Stimulated activated CD8-positive, alpha-beta memory T cell treated with anti-CD3 and anti-CD28 coated beads, Interleukin-15, amount 100 ng/mL, for 4 hours (primary cell): ENCODE results near the gene PRSS48.
"Not testable (repeated sequence)": the region's sequence is repeated elsewhere in the genome, so short reads cannot be mapped to it uniquely, and the experiment has no call there.

Source experiments
- DNase-seq, 2 donors: peaks; one replicate each; pipeline ENCODE4 v3.0.0-alpha.2; 2020; ENCODE audit warnings: low read depth in 2 of 2

Gene PRSS48

DNA sequence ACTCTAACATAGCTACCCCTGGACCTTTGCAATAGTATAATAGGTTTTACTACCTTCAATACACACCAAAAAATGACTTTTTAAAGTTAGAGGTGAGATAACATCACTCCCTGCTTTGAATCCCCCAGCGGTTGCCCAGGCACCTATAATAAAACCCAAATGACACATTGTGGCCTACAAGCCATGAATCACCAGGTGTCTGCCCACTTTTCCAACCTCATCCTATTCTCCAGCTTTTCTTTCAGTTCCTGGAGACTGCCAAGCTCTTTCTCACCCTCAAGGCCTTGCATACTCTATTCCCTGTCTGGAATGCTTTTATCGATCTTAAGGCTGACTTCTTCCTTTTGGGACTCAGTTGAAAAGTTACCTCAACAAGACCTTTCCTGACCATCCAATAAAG is 16.4 kb upstream of the PRSS48 start:
- no peak for DNase-seq

DNA sequence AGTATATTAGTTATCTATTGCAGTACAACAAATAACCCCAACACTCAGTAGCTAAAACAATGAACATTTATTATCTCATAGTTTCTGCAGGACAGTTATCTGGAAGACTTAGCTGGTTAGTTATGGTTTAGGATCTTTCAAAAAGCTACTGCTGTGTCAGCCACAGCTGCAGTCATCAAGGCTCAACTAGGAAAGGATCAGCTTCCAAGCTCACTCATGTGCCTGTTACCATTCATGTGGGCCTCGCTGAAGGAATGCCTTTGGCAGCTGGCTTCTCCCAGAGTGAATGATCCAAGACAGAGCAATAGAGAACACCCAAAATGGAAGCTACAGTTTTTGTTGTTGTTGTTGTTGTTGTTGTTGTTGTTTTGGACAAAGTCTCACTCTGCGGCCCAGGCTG is 13.5 kb upstream of the PRSS48 start:
- no peak for DNase-seq

DNA sequence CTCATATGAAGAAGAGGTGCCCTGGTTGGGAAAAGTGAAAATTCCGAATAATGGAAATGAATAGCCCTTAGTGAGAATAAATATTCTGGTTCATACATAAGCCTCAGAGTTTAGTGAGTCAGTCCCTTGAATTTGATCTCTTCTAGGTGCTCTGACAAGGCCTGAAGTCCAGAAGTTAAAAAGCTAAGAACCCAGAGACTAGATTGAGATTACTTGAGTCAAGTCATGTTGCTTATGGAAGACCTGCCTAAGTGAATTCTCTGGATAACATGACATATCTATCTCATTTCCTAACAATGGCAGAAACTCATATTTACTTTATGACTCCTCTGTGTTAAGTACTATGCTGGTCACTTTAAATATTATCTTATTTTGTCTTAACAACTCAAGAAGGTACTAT is 10.5 kb upstream of the PRSS48 start:
- DNase-seq = no peak

DNA sequence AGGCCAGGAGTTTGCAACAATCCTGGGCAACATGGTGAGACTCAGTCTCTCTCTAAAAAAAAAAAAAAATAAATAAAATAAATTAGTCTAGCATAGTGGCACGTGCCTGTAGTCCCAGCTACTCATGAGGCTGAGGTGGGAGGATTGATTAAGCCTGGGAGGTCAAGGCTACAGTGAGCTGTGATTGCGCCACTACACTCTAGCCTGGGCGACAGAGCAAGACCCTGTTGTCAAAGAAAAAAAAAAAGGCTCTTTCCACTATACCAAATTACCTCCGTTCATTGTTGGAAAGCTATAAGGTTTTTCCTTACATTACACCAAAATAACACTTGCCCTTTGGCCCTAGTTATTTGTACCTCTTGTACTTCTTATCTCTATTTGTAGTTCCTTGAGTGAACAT is 9.9 kb upstream of the PRSS48 start:
- DNase-seq = no peak

DNA sequence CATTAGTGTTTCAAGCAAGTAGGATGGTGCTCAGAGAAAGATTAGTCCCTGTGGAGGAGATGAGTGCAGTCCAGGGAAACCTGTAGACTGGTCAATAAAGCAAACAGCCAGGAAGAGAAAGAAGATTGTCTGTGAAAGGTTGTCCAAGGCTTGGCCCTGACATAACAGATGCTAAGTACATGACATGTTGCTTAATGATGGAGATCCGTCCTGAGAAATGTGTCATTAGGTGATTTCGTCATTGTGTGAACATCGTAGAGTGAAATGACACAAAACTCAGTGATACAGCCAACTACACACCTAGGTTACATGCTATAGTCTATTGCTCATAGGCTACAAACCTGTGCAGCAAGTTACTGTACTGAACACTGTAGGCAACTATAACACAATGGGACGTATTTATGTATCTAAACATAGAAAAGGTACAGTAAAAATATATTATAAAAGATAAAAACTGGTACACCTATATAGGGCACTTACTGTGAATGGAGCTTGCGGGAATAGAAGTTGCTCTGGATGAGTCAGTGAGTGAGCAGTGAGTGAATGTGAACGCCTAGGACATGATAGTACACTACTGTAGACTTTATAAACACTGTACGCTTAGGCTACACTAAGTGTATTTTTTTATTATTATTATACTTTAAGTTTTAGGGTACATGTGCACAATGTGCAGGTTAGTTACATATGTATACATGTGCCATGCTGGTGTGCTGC is 9.0 kb upstream of the PRSS48 start:
- no peak for DNase-seq

DNA sequence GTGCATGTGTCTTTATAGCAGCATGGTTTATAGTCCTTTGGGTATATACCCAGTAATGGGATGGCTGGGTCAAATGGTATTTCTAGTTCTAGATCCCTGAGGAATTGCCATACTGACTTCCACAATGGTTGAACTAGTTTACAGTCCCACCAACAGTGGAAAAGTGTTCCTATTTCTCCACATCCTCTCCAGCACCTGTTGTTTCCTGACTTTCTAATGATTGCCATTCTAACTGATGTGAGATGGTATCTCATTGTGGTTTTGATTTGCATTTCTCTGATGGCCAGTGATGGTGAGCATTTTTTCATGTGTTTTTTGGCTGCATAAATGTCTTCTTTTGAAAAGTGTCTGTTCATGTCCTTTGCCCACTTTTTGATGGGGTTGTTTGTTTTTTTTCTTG is 8.1 kb upstream of the PRSS48 start:
- not testable (repeated sequence) for DNase-seq

DNA sequence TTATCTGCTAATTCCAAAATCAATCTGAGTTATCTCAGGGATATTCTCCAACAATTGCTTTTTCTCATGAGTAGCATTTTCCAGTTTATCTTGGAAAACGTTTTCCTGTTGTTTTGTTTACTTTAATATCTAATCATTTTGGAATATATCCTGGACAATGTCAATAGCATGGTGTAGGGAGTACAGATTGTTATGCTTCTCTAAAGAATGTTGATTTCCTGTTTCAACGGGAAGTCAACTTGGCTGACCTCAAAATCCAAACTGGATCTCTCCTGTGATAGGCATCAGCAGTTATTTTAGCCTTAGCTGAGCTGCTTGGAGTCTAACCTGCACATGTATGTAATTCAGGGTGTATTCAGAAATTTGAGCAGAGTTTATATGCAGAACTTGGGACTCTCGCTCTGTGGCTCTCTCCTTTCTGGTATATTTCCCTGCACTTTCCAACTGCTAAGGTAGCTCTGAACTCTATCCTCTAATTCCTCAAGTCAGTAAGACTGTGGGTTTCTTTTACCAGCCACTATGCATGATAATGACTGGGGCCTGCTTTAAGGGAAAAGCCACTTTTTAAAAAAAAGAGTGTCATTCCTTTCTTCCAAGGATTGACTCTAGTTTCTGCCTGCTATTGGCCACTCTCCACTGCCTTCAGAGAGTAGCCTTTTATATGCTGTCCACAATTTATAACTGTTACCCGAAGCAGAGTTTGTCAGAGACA is 7.7 kb downstream of the PRSS48 start:
- DNase-seq = no peak

DNA sequence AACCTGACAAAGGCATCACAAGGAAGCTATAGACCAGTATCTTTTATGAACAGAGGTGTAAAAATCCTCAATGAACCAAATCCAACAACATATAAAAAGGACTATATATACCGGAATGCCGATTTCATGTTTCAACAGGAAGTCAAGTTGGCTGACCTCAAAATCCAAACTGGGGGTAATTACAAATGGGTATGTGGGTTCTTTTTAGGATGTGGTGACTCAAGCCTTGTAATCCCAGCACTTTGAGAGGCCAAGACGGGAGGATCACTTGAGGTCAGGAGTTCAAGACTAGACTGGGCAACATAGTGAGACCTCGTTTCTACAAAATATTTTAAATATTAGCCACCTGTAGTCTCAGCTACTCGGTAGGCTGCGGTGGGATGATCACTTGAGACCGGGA is 10.4 kb downstream of the PRSS48 start:
- DNase-seq = no peak

DNA sequence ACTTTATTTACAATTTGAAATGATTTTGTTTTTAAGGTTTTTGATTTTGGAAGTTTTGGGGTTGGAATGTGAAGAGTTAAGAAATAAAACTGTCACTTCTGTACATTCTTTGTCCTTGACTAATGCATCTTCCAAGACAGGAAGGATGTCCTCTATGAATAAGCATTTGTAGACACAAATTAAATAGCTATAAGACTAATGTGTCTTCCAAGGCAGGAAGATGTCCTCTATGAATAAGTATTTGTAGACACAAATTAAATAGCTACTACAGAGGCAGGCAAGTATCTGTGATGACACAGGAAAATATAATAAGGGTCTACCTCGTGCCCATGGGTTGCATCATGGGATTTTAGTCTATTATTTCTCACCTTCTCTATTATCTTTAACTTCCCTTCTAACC is 14.5 kb downstream of the PRSS48 start:
- DNase-seq = no peak

DNA sequence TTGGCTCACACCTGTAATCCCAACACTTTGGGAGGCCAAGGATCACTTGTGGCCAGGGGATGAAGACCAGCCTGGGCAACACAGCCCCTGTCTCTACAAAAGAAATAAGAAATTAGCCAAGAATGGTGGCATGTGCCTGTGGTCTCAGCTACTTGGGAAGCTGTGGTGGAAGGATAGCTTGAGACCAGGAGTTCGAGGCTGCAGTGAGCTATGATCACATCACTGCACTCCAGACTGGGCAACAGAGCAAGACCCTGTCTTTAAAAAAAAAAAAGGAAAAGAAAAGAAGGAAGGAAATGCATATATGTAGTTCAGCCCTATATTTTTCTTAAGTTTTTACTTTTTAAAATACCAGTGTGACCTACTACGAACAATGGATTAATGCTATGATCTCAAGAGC is 15.1 kb downstream of the PRSS48 start:
- DNase-seq = no peak

DNA sequence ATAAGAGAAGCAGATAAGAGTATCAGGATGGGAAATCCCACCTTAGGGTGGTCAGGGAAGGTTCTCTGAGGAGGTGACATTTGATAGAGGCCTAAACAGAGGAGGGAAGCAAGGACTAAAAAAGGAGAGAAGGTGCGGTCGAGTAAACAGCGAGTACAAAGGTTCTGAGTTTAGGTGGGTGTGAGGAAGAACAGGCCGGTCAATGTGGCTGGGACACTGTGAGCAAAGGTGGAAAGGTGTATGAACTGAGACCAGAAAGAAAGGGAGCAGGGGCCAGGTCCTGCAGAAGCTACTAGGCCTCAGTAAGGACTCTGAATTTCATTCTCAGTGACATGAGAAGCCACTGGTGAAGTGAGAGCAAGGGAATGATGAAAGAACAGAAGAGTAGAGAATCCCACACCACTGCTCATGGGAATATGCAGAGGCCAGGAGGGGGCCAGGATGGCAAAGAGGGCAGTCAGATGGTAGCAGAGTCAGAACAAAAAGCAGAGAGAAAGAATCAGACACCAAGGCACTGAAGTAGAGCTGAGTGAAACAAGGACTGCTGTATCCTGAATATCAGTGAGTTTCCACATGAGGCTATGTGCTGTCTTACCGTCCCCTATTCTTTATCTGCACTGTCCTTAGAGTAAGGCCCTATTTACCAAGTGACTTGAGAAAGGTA is 18.0 kb downstream of the PRSS48 start:
- no peak for DNase-seq

DNA sequence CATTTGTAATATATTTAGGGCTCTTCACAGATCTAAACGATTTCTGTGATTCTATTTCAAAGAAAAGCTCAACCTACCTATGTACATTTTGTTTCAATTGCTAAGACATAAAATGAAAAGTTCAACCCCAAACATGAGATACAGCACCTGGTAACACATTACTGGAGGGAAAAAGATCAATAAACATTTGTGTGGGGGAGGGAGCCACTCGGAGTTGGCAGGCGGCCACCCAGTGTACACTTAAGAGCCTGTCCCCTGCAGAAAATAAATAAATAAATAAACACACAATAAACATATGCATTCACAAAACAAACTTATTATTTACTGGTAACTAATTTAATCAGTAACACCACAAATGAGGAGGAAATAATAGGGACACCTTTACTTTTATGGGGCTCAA is 19.3 kb downstream of the PRSS48 start:
- no peak for DNase-seq

DNA sequence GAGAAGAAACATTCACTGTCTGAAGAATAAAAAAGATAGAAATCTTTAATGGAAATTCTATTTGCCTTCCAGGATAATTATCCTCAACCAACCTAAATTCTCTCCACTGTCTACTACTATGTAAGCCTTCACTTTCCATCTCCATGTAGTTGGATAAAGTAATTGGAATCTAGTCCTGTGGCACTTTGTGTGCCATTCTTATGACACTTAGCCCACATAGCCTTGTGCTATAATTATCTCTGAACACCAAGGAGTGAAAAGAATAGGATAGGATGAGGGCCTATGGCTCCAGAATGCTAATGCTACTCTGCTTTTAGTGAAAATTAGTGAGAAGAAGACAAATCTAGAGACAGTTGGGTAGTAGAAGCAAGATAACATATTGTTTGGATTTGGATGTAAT is 20.2 kb downstream of the PRSS48 start:
- no peak for DNase-seq

DNA sequence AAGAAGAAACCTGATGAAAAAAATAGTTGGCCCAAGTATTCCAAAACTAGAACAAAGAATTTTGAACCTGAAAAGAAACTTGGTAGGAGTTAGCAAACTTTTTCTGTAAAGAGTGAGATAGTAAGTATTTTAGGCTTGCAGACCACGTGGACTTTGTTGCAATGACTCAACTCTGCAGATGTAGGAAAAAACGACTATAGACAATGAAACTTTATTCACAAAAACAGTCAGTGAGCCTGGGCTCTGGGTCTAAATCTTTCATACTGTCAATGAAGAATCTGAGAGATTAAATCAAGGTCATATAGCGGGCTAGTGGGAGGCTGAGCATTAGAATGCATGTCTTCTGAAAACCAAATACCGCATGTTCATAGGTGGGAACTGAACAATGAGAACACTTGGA is 25.5 kb downstream of the PRSS48 start:
- DNase-seq = no peak

DNA sequence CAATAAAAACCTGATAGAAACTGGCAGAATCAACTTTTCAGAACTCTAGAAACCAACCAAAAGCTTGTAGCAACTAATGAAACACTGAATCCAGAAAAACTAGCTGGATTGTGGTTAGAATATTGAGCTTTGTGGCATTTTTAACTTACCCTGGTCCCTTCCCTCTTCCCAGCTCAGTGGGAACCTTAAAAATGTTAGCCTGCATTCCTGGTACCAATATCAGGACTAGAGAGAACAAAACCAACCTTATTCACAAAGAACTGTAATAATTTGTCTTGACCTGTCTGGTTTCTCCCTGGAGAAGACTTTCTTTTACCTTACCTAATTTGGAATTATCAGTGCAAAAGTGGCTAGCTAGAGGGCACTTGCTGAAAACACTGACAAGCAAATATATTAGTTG is 27.3 kb downstream of the PRSS48 start:
- DNase-seq = no peak

DNA sequence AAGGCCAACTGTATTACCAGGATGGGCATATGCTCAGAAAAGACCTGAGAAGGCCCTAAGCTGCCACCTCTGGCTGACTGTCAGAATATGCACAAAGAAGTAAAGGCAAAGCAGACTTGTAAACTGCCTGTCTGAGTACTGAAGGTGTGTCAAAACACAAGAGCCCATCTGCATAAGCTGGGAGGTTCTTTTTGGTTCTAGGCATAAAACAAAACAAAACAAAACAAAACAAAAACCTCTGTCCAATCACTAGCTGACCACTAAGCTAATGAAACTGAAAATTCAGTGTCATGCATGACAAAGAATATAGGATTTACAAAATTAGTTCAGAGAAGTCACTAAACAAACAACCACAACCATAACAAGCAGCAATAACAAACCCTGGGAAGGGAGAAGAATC is 27.8 kb downstream of the PRSS48 start:
- no peak for DNase-seq

DNA sequence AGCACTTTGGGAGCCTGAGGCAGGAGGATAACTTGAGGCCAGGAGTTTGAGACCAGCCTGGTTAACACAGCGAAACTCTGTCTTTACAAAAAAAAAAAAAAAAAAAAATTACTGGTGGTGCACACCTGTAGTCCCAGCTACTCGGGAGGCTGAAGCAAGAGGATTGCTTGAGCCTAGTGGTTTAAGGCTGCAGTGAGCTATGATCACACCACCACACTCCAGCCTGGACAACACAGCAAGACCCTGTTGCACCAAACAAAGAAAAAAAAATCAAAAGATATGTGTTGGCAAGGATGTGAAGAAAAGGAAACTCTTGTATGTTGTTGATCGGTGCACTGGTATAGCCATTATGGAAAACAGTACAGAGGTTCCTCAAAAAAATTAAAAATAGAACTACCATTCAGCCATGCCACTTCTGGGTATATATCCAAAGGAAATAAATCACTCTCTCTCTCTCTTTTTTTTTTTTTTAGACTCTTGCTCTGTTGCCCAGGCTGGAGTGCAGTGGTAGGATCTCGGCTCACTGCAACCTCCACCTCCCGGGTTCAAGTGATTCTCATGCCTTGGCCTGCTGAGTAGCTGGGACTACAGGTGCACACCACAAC is 33.3 kb downstream of the PRSS48 start:
- no peak for DNase-seq

DNA sequence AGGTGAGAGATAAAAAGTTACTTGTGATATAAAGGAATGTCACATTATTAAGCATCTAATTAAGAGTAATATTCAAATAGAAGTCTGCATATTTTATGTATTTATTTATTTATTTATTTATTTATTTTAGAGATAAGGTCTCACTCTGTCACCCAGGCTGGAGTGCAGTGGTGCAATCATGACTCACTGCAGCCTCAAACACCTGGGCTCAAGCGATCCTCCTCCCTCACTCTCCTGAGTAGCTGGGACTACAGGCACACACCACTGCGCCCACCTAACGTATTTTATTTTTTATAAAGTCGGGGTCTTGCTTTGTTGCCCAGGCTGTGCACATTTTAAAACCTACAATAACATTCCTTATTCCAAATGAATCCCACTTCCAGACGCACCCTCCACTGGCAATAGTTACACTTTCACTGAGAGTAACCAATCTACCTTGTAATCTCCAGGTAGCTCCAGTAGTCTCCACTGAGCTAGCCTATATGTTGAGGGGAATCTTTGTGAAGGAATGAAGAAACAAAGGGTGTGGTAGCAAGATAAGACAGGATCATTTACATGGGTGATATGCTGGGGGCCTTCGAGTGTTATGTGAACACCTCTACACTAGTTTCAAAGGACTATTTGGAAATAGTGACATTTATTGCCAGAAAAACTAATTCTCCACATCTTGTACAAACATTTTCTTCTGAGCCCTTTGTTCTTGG is 36.5 kb downstream of the PRSS48 start:
- DNase-seq = no peak

DNA sequence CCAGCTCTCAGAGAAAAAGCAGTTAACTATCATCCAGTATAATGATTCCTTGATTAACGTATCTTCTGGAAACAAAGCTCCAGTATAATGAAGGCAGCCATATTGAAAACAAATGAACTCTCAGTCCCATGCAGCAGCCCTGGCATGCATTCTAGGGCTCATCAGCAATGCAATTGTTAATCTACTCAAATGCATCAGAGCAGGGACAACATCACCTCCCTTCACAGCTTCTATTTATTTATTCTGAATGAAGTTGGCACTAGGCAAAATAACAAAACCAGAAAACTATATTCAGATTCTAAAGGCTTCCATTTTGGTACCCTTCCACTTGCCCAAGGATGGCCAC is 37.0 kb downstream of the PRSS48 start:
- DNase-seq = no peak

DNA sequence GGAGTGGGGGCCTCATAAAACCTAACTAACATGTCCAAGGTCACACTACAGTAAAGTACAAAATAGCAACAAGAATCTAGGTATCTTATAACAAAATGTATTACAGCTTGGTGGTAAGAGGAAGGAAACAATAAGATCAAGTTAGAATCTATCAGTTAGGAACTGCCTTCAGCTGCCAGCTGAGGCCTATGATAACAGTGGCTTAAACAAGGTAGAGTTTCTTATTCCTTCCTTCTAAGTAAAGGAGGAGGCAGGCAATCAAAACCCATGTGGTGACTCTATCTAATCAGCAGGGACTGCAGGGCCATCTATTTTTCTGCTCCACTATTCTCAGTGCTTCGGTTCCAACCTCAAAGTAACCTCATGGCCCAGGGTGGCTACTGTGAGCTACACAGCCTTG is 37.5 kb downstream of the PRSS48 start:
- DNase-seq = no peak

DNA sequence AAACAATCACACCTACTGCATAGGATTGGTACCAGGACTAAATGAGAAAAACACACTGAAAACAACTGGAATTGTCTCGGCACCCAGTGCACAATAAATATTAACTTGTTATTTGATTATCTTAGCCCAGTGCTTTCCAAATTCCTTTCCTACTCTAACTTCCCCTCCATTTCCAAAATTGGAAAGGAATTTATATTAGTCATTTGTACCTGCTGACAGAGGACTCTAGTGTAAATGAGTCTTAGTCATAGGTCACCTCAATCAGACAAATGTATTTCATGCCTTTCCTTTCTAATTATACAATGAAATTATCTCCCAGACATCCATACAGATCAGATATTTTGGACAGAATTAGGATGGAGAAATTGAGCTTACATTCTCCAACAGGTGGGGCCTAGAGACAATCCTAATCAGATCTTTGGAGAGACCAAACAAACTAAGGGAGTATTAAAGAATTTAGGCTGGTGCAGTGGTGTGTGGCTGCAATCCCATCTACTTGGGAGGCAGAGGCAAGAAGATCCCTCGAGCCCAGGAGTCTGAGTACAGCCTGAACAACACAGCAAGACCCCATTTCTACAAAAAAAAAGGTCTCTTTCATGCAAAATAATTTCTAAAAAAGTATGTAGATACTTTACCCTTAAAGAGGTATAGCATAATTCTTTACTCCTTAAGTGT is 38.4 kb downstream of the PRSS48 start:
- no peak for DNase-seq

DNA sequence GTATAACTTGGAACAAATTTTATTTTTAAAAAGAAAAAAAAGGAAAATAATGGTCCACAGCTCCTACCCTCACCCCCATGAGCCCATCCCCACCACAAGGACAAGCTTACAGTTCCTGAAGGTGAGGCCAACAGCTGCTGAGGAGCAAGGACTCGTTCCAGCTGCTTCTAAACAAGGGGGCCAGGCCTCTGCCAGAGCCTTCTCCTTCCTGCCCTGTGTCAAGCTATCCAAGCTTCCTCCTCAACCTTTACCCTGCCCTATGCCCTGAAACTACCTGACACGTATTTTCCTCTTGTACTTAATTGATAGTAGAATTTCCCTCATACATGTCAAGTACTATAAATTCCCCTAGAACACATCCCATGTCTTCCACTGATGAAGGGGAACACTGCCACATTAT is 39.7 kb downstream of the PRSS48 start:
- DNase-seq = no peak
